SK-N-SH (cell line): ENCODE data around the gene PSMD2. TPM values are rescaled to one million over a fixed set of nuclear protein-coding genes. Genes with fewer than 3 reads are reported as not detected.

Experiments
- CTCF ChIA-PET: fragments of 300-600, 350-600 bp; formaldehyde crosslinking; extraction: SDS; loops from one replicate; lab custom pipeline; 2021; lab: Yijun Ruan, JAX
- POLR2A ChIA-PET: fragments of 350-600 bp; sonication (Branson Sonifier 250); formaldehyde crosslinking; extraction: SDS; loops from one replicate; lab custom pipeline; 2020; ENCODE audit warnings: antibody characterized with exemption, inconsistent platforms; lab: Yijun Ruan, JAX
- DNase-seq: peaks from one replicate; pipeline ENCODE4 v3.0.0; 2012
- H2AFZ ChIP-seq: fragments of 200-600 bp; sonication (generic); 2 replicates; pipeline ENCODE4 v1.8.1; 2016; ENCODE audit warnings: antibody characterized with exemption, mild to moderate bottlenecking, low read depth
- H3F3A ChIP-seq: fragments of 200-600 bp; sonication (generic); replicated peaks from 2 replicates; pipeline ENCODE3; 2016; ENCODE audit warnings: antibody characterized with exemption, mild to moderate bottlenecking; ENCODE audit not compliant: insufficient read depth
- H3K27ac ChIP-seq, 2 experiments: fragments of 200-500 bp in 1 of 2; fragments of 200-600 bp in 1 of 2; sonication (Bioruptor generic) in 1 of 2; sonication (generic), shearing (Covaris generic) in 1 of 2; 2 replicates each; pipeline versions ENCODE4 v1.5.1 to v1.6.1; 2014 to 2016; ENCODE audit warnings: low read depth in 2 of 2, inconsistent platforms in 1 of 2, low read length in 1 of 2, mild to moderate bottlenecking in 1 of 2, mixed read lengths in 1 of 2
- H3K27me3 ChIP-seq: fragments of 200-600 bp; sonication (generic), shearing (Covaris generic); 2 replicates; pipeline ENCODE4 v1.6.1; 2016; ENCODE audit warnings: mixed run types; ENCODE audit not compliant: insufficient read depth
- H3K36me3 ChIP-seq, 2 experiments: fragments of 200-500 bp in 1 of 2; fragments of 200-600 bp in 1 of 2; sonication (Bioruptor generic) in 1 of 2; sonication (generic) in 1 of 2; replicated peaks in 1 of 2; 2 replicates each; pipeline versions ENCODE3 to v1.5.1; 2014 to 2016; ENCODE audit warnings: low read length in 1 of 2, mild to moderate bottlenecking in 1 of 2; ENCODE audit not compliant: insufficient read depth in 2 of 2, control insufficient read depth in 1 of 2
- H3K4me1 ChIP-seq, 2 experiments: fragments of 200-500 bp in 1 of 2; fragments of 200-600 bp in 1 of 2; sonication (Bioruptor generic) in 1 of 2; sonication (generic), shearing (Covaris generic) in 1 of 2; 2 replicates each; pipeline versions ENCODE4 v1.5.1 to v1.6.1; 2014 to 2016; ENCODE audit warnings: low read depth in 1 of 2, low read length in 1 of 2, mixed run types in 1 of 2; ENCODE audit not compliant: insufficient read depth in 2 of 2, control insufficient read depth in 1 of 2
- H3K4me2 ChIP-seq: fragments of 200-600 bp; sonication (generic), shearing (Covaris generic); 2 replicates; pipeline ENCODE4 v1.6.1; 2017; ENCODE audit warnings: mixed run types
- H3K4me3 ChIP-seq, 2 experiments: fragments of 200-500 bp in 1 of 2; fragments of 200-600 bp in 1 of 2; sonication (Bioruptor generic) in 1 of 2; sonication (generic), shearing (Covaris generic) in 1 of 2; 2 replicates each; pipeline versions ENCODE4 v1.5.1 to v1.8.1; 2014 to 2016; ENCODE audit warnings: low read depth in 2 of 2, inconsistent platforms in 1 of 2, low read length in 1 of 2, mild to moderate bottlenecking in 1 of 2, mixed read lengths in 1 of 2, moderate library complexity in 1 of 2
- H3K79me2 ChIP-seq: fragments of 200-600 bp; sonication (generic); 2 replicates; pipeline ENCODE4 v1.8.1; 2017; ENCODE audit warnings: mild to moderate bottlenecking; ENCODE audit not compliant: insufficient read depth
- H3K9ac ChIP-seq: fragments of 200-600 bp; sonication (generic); 2 replicates; pipeline ENCODE4 v1.6.1; 2017; ENCODE audit warnings: mixed run types
- H3K9me2 ChIP-seq: fragments of 200-600 bp; sonication (generic); 2 replicates; pipeline ENCODE4 v1.6.1; 2017; ENCODE audit warnings: mixed run types
- H3K9me3 ChIP-seq: fragments of 200-600 bp; sonication (generic); 2 replicates; pipeline ENCODE4 v1.6.1; 2017; ENCODE audit warnings: mixed run types, mild to moderate bottlenecking, moderate library complexity
- H4K20me1 ChIP-seq: fragments of 200-600 bp; sonication (generic); 2 replicates; pipeline ENCODE4 v1.6.1; 2017; ENCODE audit warnings: mild to moderate bottlenecking, mixed run types; ENCODE audit not compliant: insufficient read depth
- CHD2 ChIP-seq: fragments of 150-350 bp; IDR thresholded peaks from 2 replicates; pipeline ENCODE4 v1.6.1; 2018; ENCODE audit warnings: low read length; ENCODE audit not compliant: partially characterized antibody
- CTCF ChIP-seq: fragments of 200-600 bp; sonication (generic); IDR thresholded peaks from 2 replicates; pipeline ENCODE4 v1.6.1; 2017; ENCODE audit warnings: antibody characterized with exemption, mild to moderate bottlenecking, moderate library complexity
- EP300 ChIP-seq, 2 experiments: IDR thresholded peaks; 2 replicates each; pipeline versions ENCODE4 v1.4.0 to v1.6.1; 2012; ENCODE audit warnings: borderline replicate concordance in 1 of 2, low read depth in 1 of 2, low read length in 1 of 2
- FOSL2 ChIP-seq: IDR thresholded peaks from 2 replicates; pipeline ENCODE4 v1.4.0; 2012; ENCODE audit warnings: low read depth, mild to moderate bottlenecking, moderate library complexity, borderline replicate concordance
- FOXM1 ChIP-seq: IDR thresholded peaks from 2 replicates; pipeline ENCODE4 v1.4.0; 2012; ENCODE audit warnings: low read depth, mild to moderate bottlenecking
- GABPA ChIP-seq: IDR thresholded peaks from 2 replicates; pipeline ENCODE4 v1.4.0; 2012; ENCODE audit warnings: low read depth, mild to moderate bottlenecking
- GATA2 ChIP-seq: sonication (generic); formaldehyde crosslinking; IDR thresholded peaks from 2 replicates; pipeline ENCODE4 v1.5.0; 2020; ENCODE audit warnings: mild to moderate bottlenecking, missing genetic modification reagents
- MEF2A ChIP-seq: IDR thresholded peaks from 2 replicates; pipeline ENCODE4 v1.4.0; 2012; ENCODE audit warnings: low read depth, borderline replicate concordance
- PBX3 ChIP-seq: IDR thresholded peaks from 2 replicates; pipeline ENCODE4; 2012
- RAD21 ChIP-seq: IDR thresholded peaks from 2 replicates; pipeline ENCODE4 v1.6.1; 2012; ENCODE audit warnings: mild to moderate bottlenecking, low read length
- RCOR1 ChIP-seq: fragments of 150-350 bp; IDR thresholded peaks from 2 replicates; pipeline ENCODE4 v1.6.1; 2017; ENCODE audit warnings: antibody characterized with exemption, low read length
- REST ChIP-seq: IDR thresholded peaks from 2 replicates; pipeline ENCODE4 v1.6.1; 2012; ENCODE audit warnings: mild to moderate bottlenecking, low read depth, low read length, moderate library complexity
- RFX5 ChIP-seq: IDR thresholded peaks from 2 replicates; pipeline ENCODE4 v1.6.1; 2012; ENCODE audit warnings: mild to moderate bottlenecking, improper control_type of control experiment, low read length
- TAF1 ChIP-seq: IDR thresholded peaks from 2 replicates; pipeline ENCODE4 v1.6.1; 2012; ENCODE audit warnings: low read depth, mild to moderate bottlenecking, low read length, moderate library complexity, borderline replicate concordance
- TEAD4 ChIP-seq: IDR thresholded peaks from 2 replicates; pipeline ENCODE4 v1.4.0; 2012; ENCODE audit warnings: mild to moderate bottlenecking, borderline replicate concordance; ENCODE audit not compliant: insufficient read depth
- YY1 ChIP-seq: IDR thresholded peaks from 2 replicates; pipeline ENCODE4 v1.4.0; 2012; ENCODE audit warnings: low read depth, mild to moderate bottlenecking
- WGBS: methylation state at CpG from one replicate; pipeline ENCODE4 v1.1.6; 2017; ENCODE audit warnings: low lambda C conversion rate; 5-methylcytosine and 5-hydroxymethylcytosine counted together
- polyA plus RNA-seq, 3 experiments: library from polyadenylated mRNA; depleted of rRNA; stranded (reverse); fragments of >200 nt; gene quantifications; 2 replicates each; pipeline ENCODE4 v1.2.3, GENCODE V29; 2012
- TF ChIP-seq, protein P1 (sequence below): IDR thresholded peaks from 2 replicates; pipeline ENCODE4 v1.4.0; 2012; ENCODE audit warnings: low read depth

PSMD2 gene
- polyA plus RNA-seq, 1 of the 3 experiments (the other 2 are of a cell fraction): 328 TPM

DNA sequence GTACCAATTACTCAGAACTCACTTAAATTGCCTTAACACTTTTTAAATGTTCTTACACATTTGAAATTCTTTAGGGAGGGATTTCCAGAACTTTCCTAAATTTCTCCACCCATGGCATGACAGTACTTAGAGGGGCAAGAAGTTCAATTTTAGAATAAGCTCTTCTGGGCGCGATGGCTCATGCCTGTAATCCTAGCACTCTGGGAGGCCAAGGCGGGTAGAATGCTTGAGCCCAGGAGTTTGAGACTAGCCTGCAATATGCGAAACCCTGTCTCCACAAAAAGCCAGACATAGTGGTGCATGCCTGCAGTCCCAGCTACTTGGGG is 49.0 kb downstream of the PSMD2 start:
- H3K9me3 ChIP-seq: no peaks in the 10 kb centered on the region
- no peak overlapping the region for H3K9ac ChIP-seq
- H3K27me3 ChIP-seq: no peaks in the 10 kb centered on the region
- no peak overlapping the region for H3K4me2 ChIP-seq
- H4K20me1 ChIP-seq: no peaks in the 10 kb centered on the region
- WGBS: 91% methylated on average over 4 of the region's 4 CpGs
- no peaks in the 10 kb centered on the region for H3K9me2 ChIP-seq
- peaks cover under 1% of the 10 kb centered on the region for H3F3A ChIP-seq
- peaks cover 3 to 43% of the 10 kb centered on the region in 2 experiments for H3K36me3 ChIP-seq
- POLR2A ChIA-PET: interaction anchor here (0.7 to 3.0 kb wide), 4 partner anchors 9 to 318 kb away, joined by 3 to 12 read pairs (median 8); partner anchors contain the start of genes CLCN2 and POLR2H
- no peak overlapping the region for H3K27ac ChIP-seq
- DNase-seq: no peak
- peaks cover 0 to 14% of the 10 kb centered on the region in 2 experiments; a peak in 2 of 4 replicates for H3K4me1 ChIP-seq
- no peaks in the 10 kb centered on the region for H3K79me2 ChIP-seq
- TF ChIP-seq YY1 (no peak), CTCF (no peak), PBX3 (no peak), EP300 (IDR thresholded peaks at IDR 0.05; ENCODE audit: borderline replicate concordance in 1 of 2, low read depth in 1 of 2, low read length in 1 of 2) (no peak), FOXM1 (no peak)
- TF ChIP-seq, all 33 proteins: peak for 0
- no peak overlapping the region for H3K4me3 ChIP-seq
- H2AFZ ChIP-seq: no peak overlapping the region
- CTCF ChIA-PET: interaction anchor here (1.0 to 3.5 kb wide), 4 partner anchors 9 to 23 kb away, joined by 3 to 15 read pairs (median 6); no protein-coding TSS in a partner anchor

DNA sequence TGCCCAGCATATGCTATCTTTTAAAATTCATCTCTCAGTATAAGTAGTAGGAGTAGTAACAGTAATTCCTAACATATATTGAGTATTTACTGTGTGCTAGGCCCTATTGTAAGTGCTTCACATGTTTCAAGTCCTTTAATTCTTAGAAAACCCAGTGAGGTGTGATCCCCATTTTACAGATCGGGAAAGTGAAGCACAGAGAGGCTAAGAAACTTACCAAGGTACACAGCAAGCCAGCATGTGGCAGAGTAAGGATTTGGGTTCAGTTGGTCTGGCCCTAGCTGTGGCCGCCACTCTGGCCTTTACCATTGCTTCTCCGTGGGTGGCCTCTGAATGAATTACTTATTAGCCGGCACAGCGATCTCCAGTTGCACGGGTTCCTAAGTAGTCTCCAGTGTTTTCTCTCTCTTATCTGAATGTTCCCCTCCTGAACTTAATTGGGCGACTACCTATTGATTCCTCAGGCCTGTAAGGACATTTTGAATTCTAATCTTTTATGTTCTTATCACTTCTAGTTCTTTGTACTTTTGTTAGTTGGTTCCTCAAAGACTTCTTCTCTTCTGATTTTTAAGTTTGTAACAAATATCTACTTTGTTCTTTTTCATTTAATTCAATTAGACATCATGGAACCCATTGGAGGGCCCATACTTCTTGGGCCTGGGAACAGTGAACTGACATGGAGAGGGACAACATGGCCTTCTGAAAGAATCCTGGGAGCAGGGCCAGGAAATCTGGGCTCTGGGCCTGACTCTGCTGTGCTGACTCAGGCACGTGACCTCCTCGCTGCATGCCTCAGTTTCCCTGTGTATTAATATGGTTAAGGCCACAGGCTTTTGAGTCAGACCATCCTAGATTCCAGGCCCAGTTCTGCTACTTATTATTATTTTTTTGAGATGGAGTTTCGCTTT is 50.8 kb downstream of the PSMD2 start:
- Histone ChIP-seq H3K9me2 (no peaks in the 10 kb centered on the region), H2AFZ (no peak overlapping the region), H3K4me2 (no peak overlapping the region), H3K9ac (no peak overlapping the region), H3K27ac (no peak overlapping the region), H3K9me3 (no peaks in the 10 kb centered on the region), H3K27me3 (no peaks in the 10 kb centered on the region), H3K79me2 (no peaks in the 10 kb centered on the region), H3K4me3 (no peak overlapping the region), H3F3A (no peaks in the 10 kb centered on the region), H3K4me1 (peaks cover 0 to 18% of the 10 kb centered on the region in 2 experiments; a peak in 2 of 4 replicates), H4K20me1 (no peaks in the 10 kb centered on the region), H3K36me3 (peaks cover 3 to 36% of the 10 kb centered on the region in 2 experiments)
- no peak for DNase-seq
- 92% methylated on average over 10 of the region's 10 CpGs for WGBS
- POLR2A ChIA-PET: interaction anchor here (2.9 to 3.0 kb wide), 2 partner anchors 11 to 12 kb away, joined by 12 to 19 read pairs; partner anchors contain the start of gene FAM131A
- CTCF ChIA-PET: interaction anchor here (1.5 kb wide), 1 partner anchor 11 kb away, joined by 3 read pairs; the partner anchor contains the start of genes CLCN2 and POLR2H
- TF ChIP-seq EP300 (IDR thresholded peaks at IDR 0.05; ENCODE audit: borderline replicate concordance in 1 of 2, low read depth in 1 of 2, low read length in 1 of 2): no peak
- TF ChIP-seq TAF1: no peak
- no peak for TF ChIP-seq FOXM1
- TF ChIP-seq, protein P1, sequence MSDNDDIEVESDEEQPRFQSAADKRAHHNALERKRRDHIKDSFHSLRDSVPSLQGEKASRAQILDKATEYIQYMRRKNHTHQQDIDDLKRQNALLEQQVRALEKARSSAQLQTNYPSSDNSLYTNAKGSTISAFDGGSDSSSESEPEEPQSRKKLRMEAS: no peak
- TF ChIP-seq GABPA: no peak
- TF ChIP-seq RCOR1: no peak
- no peak for TF ChIP-seq FOSL2
- no peak for TF ChIP-seq PBX3
- TF ChIP-seq RFX5: no peak
- TF ChIP-seq CHD2: no peak
- no peak for TF ChIP-seq TEAD4
- no peak for TF ChIP-seq RAD21
- TF ChIP-seq MEF2A: no peak
- no peak for TF ChIP-seq REST
- TF ChIP-seq GATA2 (CRISPR knock-in tag): no peak
